Suprapubic skin (tissue), 4 donors: Measurements from ENCODE around the gene TEKT4. TPM values are rescaled to one million over a fixed set of nuclear protein-coding genes. Genes with fewer than 3 reads are reported as not detected.

Experiments
- DNase-seq, 2 donors: peaks; one replicate each; pipeline ENCODE4 v3.0.0-alpha.2; 2019; ENCODE audit warnings: low spot score in 2 of 2
- H3K27ac ChIP-seq: fragments of 200-600 bp; sonication (generic); one replicate; pipeline ENCODE4 v1.5.1; 2019
- H3K27me3 ChIP-seq: fragments of 200-600 bp; sonication (generic); one replicate; pipeline ENCODE4 v1.5.1; 2019
- H3K36me3 ChIP-seq: fragments of 200-600 bp; sonication (generic); one replicate; pipeline ENCODE4 v1.5.1; 2019
- H3K4me1 ChIP-seq: fragments of 200-600 bp; sonication (generic); one replicate; pipeline ENCODE4 v1.5.1; 2019
- H3K4me3 ChIP-seq: fragments of 200-600 bp; sonication (generic); one replicate; pipeline ENCODE4 v1.5.1; 2019; ENCODE audit warnings: mild to moderate bottlenecking
- H3K9me3 ChIP-seq: fragments of 200-600 bp; sonication (generic); one replicate; pipeline ENCODE4 v1.5.1; 2019
- EP300 ChIP-seq: sonication (generic); formaldehyde crosslinking; IDR thresholded peaks from one replicate; pipeline ENCODE4 v1.6.1; 2017; ENCODE audit warnings: antibody characterized with exemption
- POLR2A ChIP-seq, 2 donors: fragments of 450-650 bp; IDR thresholded peaks; one replicate each; pipeline ENCODE4 v1.6.1; 2017; ENCODE audit warnings: antibody characterized with exemption in 2 of 2, mild to moderate bottlenecking in 2 of 2, moderate library complexity in 2 of 2
- POLR2AphosphoS5 ChIP-seq, 3 donors: sonication (generic); formaldehyde crosslinking; IDR thresholded peaks; one replicate each; pipeline ENCODE4 v1.6.1; 2017; ENCODE audit warnings: antibody characterized with exemption in 3 of 3
- WGBS: methylation state at CpG from one replicate; pipeline ENCODE4 v1.1.5; 2018; 5-methylcytosine and 5-hydroxymethylcytosine counted together
- total RNA-seq, 4 donors: library from RNA; depleted of rRNA; stranded (reverse); fragments of >200 nt; gene quantifications; one replicate each; pipeline ENCODE4 v1.1.0, GENCODE V29; 2016
- TF ChIP-seq, protein P1 (sequence below), 2 donors: fragments of 200-600 bp in 1 of 2; fragments of 450-650 bp in 1 of 2; sonication (generic) in 1 of 2; IDR thresholded peaks; one replicate each; pipeline ENCODE4 v1.5.1; 2016 to 2019; ENCODE audit warnings: antibody characterized with exemption in 2 of 2, mild to moderate bottlenecking in 1 of 2, moderate library complexity in 1 of 2

Gene TEKT4
- total RNA-seq, 4 donors from 2014 or later: not detected

DNA sequence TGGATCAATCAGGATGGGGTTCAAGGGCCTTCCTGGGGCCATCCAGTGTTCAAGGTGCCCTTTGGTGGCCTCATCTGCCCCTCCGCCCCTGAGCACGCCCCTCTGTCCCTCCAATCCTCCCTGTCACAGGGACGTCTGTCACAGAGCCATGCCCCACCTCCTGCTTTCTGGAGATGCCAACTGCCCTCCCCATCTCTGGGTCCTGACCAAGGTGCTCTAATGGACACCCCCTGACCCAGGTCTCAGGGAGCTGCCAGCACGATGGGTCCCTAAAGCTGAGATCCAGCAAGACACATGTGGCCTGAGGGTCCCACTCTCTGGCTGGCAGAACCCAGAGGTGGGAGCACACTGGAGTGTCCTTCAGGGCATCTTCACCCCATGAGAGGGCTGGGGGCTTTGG lies 2.1 kb upstream of the TEKT4 start:
- Histone ChIP-seq H3K9me3 (no peaks in the 10 kb centered on the region), H3K4me1 (no peaks in the 10 kb centered on the region), H3K36me3 (no peaks in the 10 kb centered on the region), H3K27ac (no peak overlapping the region), H3K27me3 (peaks cover 51% of the 10 kb centered on the region), H3K4me3 (no peak overlapping the region)
- DNase-seq: no peak
- whole genome bisulfite sequencing: 83% methylated on average over 1 of the region's 4 CpGs
- no peak for TF ChIP-seq EP300
- TF ChIP-seq, protein P1, sequence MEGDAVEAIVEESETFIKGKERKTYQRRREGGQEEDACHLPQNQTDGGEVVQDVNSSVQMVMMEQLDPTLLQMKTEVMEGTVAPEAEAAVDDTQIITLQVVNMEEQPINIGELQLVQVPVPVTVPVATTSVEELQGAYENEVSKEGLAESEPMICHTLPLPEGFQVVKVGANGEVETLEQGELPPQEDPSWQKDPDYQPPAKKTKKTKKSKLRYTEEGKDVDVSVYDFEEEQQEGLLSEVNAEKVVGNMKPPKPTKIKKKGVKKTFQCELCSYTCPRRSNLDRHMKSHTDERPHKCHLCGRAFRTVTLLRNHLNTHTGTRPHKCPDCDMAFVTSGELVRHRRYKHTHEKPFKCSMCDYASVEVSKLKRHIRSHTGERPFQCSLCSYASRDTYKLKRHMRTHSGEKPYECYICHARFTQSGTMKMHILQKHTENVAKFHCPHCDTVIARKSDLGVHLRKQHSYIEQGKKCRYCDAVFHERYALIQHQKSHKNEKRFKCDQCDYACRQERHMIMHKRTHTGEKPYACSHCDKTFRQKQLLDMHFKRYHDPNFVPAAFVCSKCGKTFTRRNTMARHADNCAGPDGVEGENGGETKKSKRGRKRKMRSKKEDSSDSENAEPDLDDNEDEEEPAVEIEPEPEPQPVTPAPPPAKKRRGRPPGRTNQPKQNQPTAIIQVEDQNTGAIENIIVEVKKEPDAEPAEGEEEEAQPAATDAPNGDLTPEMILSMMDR (IDR thresholded peaks at IDR 0.05): no peak
- TF ChIP-seq POLR2AphosphoS5 (IDR thresholded peaks at IDR 0.05): no peak
- no peak for TF ChIP-seq POLR2A (IDR thresholded peaks at IDR 0.05)

GRCh38 chr2:94869552-94870439 lies 1.4 kb upstream of the TEKT4 start:
- Histone ChIP-seq H3K9me3 (no peaks in the 10 kb centered on the region), H3K27ac (no peak overlapping the region), H3K36me3 (no peaks in the 10 kb centered on the region), H3K4me3 (no peak overlapping the region), H3K27me3 (peaks cover 52% of the 10 kb centered on the region), H3K4me1 (no peaks in the 10 kb centered on the region)
- DNase-seq: no peak
- TF ChIP-seq, protein P1 (IDR thresholded peaks at IDR 0.05): no peak
- TF ChIP-seq POLR2A (IDR thresholded peaks at IDR 0.05): no peak
- no peak for TF ChIP-seq POLR2AphosphoS5 (IDR thresholded peaks at IDR 0.05)
- no peak for TF ChIP-seq EP300
- 76% methylated on average over 15 of the region's 22 CpGs for whole genome bisulfite sequencing

GRCh38 chr2:94870440-94871225 lies 597 bp upstream of the TEKT4 start:
- TF ChIP-seq, protein P1 (IDR thresholded peaks at IDR 0.05): peak in 1 of 2 donors; percentile 40
- no peak for TF ChIP-seq POLR2A (IDR thresholded peaks at IDR 0.05)
- H3K4me3 ChIP-seq: no peak overlapping the region
- H3K4me1 ChIP-seq: no peaks in the 10 kb centered on the region
- no peaks in the 10 kb centered on the region for H3K9me3 ChIP-seq
- peaks cover 55% of the 10 kb centered on the region for H3K27me3 ChIP-seq
- peak; percentile 53 to 73 for DNase-seq
- no peak overlapping the region for H3K27ac ChIP-seq
- 45% methylated on average over 8 of the region's 25 CpGs for WGBS
- no peaks in the 10 kb centered on the region for H3K36me3 ChIP-seq

GRCh38 chr2:94872088-94872618 lies 923 bp downstream of the TEKT4 start:
- WGBS: 76% methylated on average over 10 of the region's 10 CpGs
- Histone ChIP-seq H3K4me3 (no peak overlapping the region), H3K4me1 (no peaks in the 10 kb centered on the region), H3K27me3 (peaks cover 57% of the 10 kb centered on the region), H3K9me3 (no peaks in the 10 kb centered on the region), H3K27ac (no peak overlapping the region), H3K36me3 (no peaks in the 10 kb centered on the region)
- peak in 1 of 2 donors; percentile 43 for DNase-seq
- TF ChIP-seq POLR2A (IDR thresholded peaks at IDR 0.05): no peak
- TF ChIP-seq EP300: no peak
- TF ChIP-seq POLR2AphosphoS5 (IDR thresholded peaks at IDR 0.05): no peak
- TF ChIP-seq, protein P1 (IDR thresholded peaks at IDR 0.05): no peak
